Psoas muscle (tissue), 8 donors: ENCODE measurements around the gene PPP2R2C. TPM values are rescaled to one million over a fixed set of nuclear protein-coding genes. Genes with fewer than 3 reads are reported as not detected.

ENCODE experiments used
- ATAC-seq, 4 donors: fragments of 200-7000 bp; cut with Tn5 transposase; one replicate each; pipeline ENCODE4 v1.9.1; 2020; ENCODE audit warnings: moderate library complexity in 3 of 4, mild to moderate bottlenecking in 2 of 4
- DNase-seq, 2 donors: peaks; one replicate each; pipeline ENCODE4 v3.0.0-alpha.2; 2020
- H3K27ac ChIP-seq: fragments of 200-600 bp; one replicate; pipeline ENCODE4 v1.8.0; 2022
- H3K27me3 ChIP-seq, 3 donors: fragments of 200-600 bp in 1 of 3; one replicate each; pipeline versions ENCODE4 v1.6.1 to v1.8.0; 2013 to 2022; ENCODE audit warnings: low read length in 2 of 3, mild to moderate bottlenecking in 2 of 3, moderate library complexity in 1 of 3; ENCODE audit not compliant: insufficient read depth in 3 of 3
- H3K36me3 ChIP-seq, 2 donors: fragments of 200-600 bp in 1 of 2; one replicate each; pipeline versions ENCODE4 v1.6.1 to v1.8.0; 2013 to 2022; ENCODE audit warnings: low read depth in 1 of 2, mild to moderate bottlenecking in 1 of 2, moderate library complexity in 1 of 2; ENCODE audit not compliant: insufficient read depth in 1 of 2
- H3K4me1 ChIP-seq: fragments of 200-600 bp; one replicate; pipeline ENCODE4 v1.8.0; 2022
- H3K4me3 ChIP-seq: fragments of 200-600 bp; one replicate; pipeline ENCODE4 v1.8.0; 2022; ENCODE audit warnings: mild to moderate bottlenecking
- H3K9me3 ChIP-seq: fragments of 200-600 bp; one replicate; pipeline ENCODE4 v1.8.0; 2022
- CTCF ChIP-seq: fragments of 200-600 bp; IDR thresholded peaks from one replicate; pipeline ENCODE4 v1.8.0; 2022; ENCODE audit warnings: antibody characterized with exemption
- WGBS, 3 donors: extraction: QIAGEN DNeasy Blood & Tissue Kit; methylation state at CpG; one replicate each; pipeline versions ENCODE4 v1.1.6 to v1.1.7; 2013; 5-methylcytosine and 5-hydroxymethylcytosine counted together
- intact Hi-C, 2 donors: fragments of 100-400 bp; cut with DNase I; formaldehyde crosslinking; loops; one replicate each; pipeline versions ENCODE4 v1.11.0 to v1.14.2; 2022
- polyA plus RNA-seq, 3 donors: library from polyadenylated mRNA; stranded (reverse); fragments of 200-250 nt; gene quantifications; one replicate each; pipeline ENCODE4 v1.2.3, GENCODE V29; 2013
- total RNA-seq, 4 donors: library from RNA; stranded (reverse); fragmentation: NEBNext Ultra II Directional in 2 of 4; extraction: Animal tissue kit (Norgen Biotek cat#: 25700) in 2 of 4; gene quantifications; one replicate each; pipeline versions ENCODE4 v1.2.1 to v1.2.4, GENCODE V29; 2021 to 2023
- donor health status: healthy with polysubstance abuse.
- donor health status: DM: no; HTN: no; CAD: no; lungs with moderate emphysema.
- donor health status: Bipolar disorder and iron deficiency.
- donor health status: healthy.
- donor health status: DM: yes; HTN: yes; CAD: no.
- donor health status: DM: no; HTN: no; CAD: no.
- donor health status: DM: no; HTN: no; CAD: no.
- donor health status: DM: yes; HTN: yes; CAD: no.

The PPP2R2C gene
- total and polyA plus RNA-seq, 7 donors, result 0.08 to 3.2 (median 1.2) TPM

- ATAC-seq, result no peak
- no peaks in the 10 kb centered on the region for H3K36me3 ChIP-seq
- intact Hi-C loops, result no loop called here
- H3K9me3 ChIP-seq, result no peaks in the 10 kb centered on the region
- H3K27ac ChIP-seq, result no peak overlapping the region
- WGBS, 3 donors, result 0 to 1% (median 1%) methylated on average over 26 to 44 of the region's 44 CpGs
- DNase-seq, result no peak
- peaks cover 3 to 77% (median 30%) of the 10 kb centered on the region in 3 donors for H3K27me3 ChIP-seq
- H3K4me1 ChIP-seq, result no peaks in the 10 kb centered on the region
- H3K4me3 ChIP-seq, result peak overlapping the region; percentile 63
- no peak for TF ChIP-seq CTCF
Observed at GRCh38 chr4:6472008-6472386, 417 bp downstream of the PPP2R2C start.

- ATAC-seq (no peak), DNase-seq (no peak)
- Histone ChIP-seq H3K27ac (no peak overlapping the region), H3K4me3 (peak overlapping the region; percentile 63), H3K4me1 (no peaks in the 10 kb centered on the region), H3K36me3 (no peaks in the 10 kb centered on the region), H3K9me3 (no peaks in the 10 kb centered on the region), H3K27me3 (peaks cover 3 to 81% (median 29%) of the 10 kb centered on the region in 3 donors)
- WGBS, 3 donors, result 2 to 3% (median 2%) methylated on average over 16 to 28 of the region's 28 CpGs
- intact Hi-C loops, result no loop called here
- TF ChIP-seq CTCF, result no peak
Observed at GRCh38 chr4:6471307-6472007, 957 bp downstream of the PPP2R2C start.

- H3K27me3 ChIP-seq, result peaks cover 3 to 83% (median 28%) of the 10 kb centered on the region in 3 donors
- no peak for TF ChIP-seq CTCF
- no peaks in the 10 kb centered on the region for H3K4me1 ChIP-seq
- intact Hi-C loops, result no loop called here
- WGBS, 3 donors, result 0 to 1% (median 0%) methylated on average over 60 to 85 of the region's 85 CpGs
- ATAC-seq, result peak; percentile 52 to 60 (median 59)
- H3K9me3 ChIP-seq, result no peaks in the 10 kb centered on the region
- DNase-seq, result peak; percentile 61 to 64
- no peak overlapping the region for H3K27ac ChIP-seq
- H3K36me3 ChIP-seq, result no peaks in the 10 kb centered on the region
- H3K4me3 ChIP-seq, result peak overlapping the region; percentile 63
Observed at GRCh38 chr4:6470502-6471306, 1.7 kb downstream of the PPP2R2C start.

GRCh38 chr4:6469898-6470501 is 2.4 kb downstream of the PPP2R2C start:
- H3K27ac ChIP-seq, result no peak overlapping the region
- no peaks in the 10 kb centered on the region for H3K4me1 ChIP-seq
- no peaks in the 10 kb centered on the region for H3K36me3 ChIP-seq
- no peak for TF ChIP-seq CTCF
- peaks cover 3 to 78% (median 26%) of the 10 kb centered on the region in 3 donors for H3K27me3 ChIP-seq
- ATAC-seq (no peak), DNase-seq (no peak)
- no peaks in the 10 kb centered on the region for H3K9me3 ChIP-seq
- WGBS, 3 donors, result 36 to 41% (median 36%) methylated on average over 18 of the region's 18 CpGs
- peak overlapping the region; percentile 63 for H3K4me3 ChIP-seq
- intact Hi-C loops, result no loop called here
